HG02852 (cell line): Measurements from ENCODE around the gene TSC22D1.

Experiments
- ATAC-seq: cut with Tn5 transposase; IDR thresholded peaks from one replicate; pipeline ENCODE4 v1.9.1; 2021; ENCODE audit warnings: mild to moderate bottlenecking, moderate library complexity; ENCODE audit not compliant: unreplicated experiment

The TSC22D1 gene

GRCh38 chr13:44388427-44389059 lies 187.6 kb downstream of the TSC22D1 start:
- no peak for ATAC-seq

- ATAC-seq: no peak
These were observed 189.1 kb downstream of the TSC22D1 start for GRCh38 chr13:44386913-44387556.

DNA sequence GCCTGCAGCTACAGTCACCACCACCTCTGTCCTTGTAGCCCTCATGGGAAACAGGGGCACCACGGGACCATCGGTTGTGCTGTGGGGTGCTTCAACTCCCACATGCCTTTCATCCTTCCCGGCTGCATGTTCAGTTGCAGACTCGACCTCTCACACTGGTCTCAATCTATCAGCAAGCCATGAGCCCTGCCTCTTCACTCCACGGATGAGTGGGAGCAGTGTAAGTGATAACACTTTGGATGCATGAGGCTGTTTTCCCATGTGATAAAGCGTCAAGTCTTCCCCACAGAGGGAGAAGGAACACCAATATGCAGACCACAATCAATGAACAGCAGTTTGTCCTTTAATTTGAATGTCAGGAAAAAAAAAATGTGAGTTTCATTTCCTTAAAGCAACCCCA lies 190.3 kb downstream of the TSC22D1 start:
- no peak for ATAC-seq

- no peak for ATAC-seq
These were observed 190.7 kb downstream of the TSC22D1 start for GRCh38 chr13:44385401-44385800.

DNA sequence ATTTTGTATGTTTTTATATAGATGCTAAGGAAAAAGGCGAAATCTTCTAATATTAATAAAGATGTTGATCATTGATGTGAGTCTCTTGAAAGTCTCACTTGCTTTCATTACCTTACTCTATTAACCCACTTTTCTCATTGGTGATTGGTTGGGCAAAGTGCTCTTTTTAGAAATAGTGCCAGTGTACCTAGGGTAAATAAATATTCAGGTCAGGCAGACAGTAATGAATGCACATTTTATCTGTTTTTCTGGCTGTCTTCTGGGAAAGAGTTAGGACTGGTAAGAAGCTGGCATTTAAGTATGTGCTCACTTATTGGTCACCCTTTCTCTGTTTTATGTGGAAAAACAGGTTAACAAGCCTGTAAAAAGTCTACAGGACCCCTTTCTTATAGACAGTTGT lies 191.4 kb downstream of the TSC22D1 start:
- no peak for ATAC-seq

DNA sequence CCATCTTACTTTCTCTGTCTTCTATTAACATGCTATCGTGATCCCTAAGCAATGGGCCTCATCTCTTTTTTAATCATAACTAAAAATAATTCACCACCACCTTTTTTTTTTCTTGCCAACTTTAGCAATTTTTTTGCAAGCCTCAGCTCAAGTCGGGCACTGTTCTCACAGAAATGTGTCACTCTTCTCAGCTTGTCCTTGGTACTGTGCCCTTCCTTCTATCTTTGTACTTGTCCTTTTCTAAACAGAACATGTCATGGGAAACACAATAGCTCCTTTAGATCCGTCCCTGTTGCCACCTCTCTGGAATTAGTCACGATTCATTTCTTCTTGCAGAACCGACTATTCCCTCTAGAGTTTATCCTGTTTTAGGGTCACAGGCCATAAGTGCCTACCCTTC lies 192.2 kb downstream of the TSC22D1 start:
- no peak for ATAC-seq

- no peak for ATAC-seq
These were observed 193.4 kb downstream of the TSC22D1 start for GRCh38 chr13:44382635-44383145.
